GM12875 (cell line): ENCODE data around the gene SIRT7.

Experiments
- H3K4me3 ChIP-seq: one replicate; pipeline ENCODE4 v1.5.1; 2011; ENCODE audit warnings: low read depth, low read length, control low read depth
- CTCF ChIP-seq: IDR thresholded peaks from 2 replicates; pipeline ENCODE4 v1.5.1; 2011; ENCODE audit warnings: low read depth, mild to moderate bottlenecking, control low read depth, inconsistent platforms, low read length, moderate library complexity, borderline replicate concordance; ENCODE audit not compliant: insufficient read depth

Gene SIRT7

GRCh38 chr17:81942167-81942553, 24.2 kb upstream of the SIRT7 start:
- no peak overlapping the region for H3K4me3 ChIP-seq
- no peak for TF ChIP-seq CTCF

GRCh38 chr17:81941484-81942166, 23.6 kb upstream of the SIRT7 start:
- no peak overlapping the region for H3K4me3 ChIP-seq
- no peak for TF ChIP-seq CTCF

- no peak overlapping the region for H3K4me3 ChIP-seq
- TF ChIP-seq CTCF = no peak
These were observed 22.8 kb upstream of the SIRT7 start for GRCh38 chr17:81940538-81941483.

- no peak for TF ChIP-seq CTCF
- no peak overlapping the region for H3K4me3 ChIP-seq
These were observed 22.0 kb upstream of the SIRT7 start for GRCh38 chr17:81939881-81940385.

GRCh38 chr17:81939218-81939617, 21.2 kb upstream of the SIRT7 start:
- TF ChIP-seq CTCF = no peak
- H3K4me3 ChIP-seq = no peak overlapping the region

- no peak overlapping the region for H3K4me3 ChIP-seq
- TF ChIP-seq CTCF = no peak
These were observed 17.7 kb upstream of the SIRT7 start for GRCh38 chr17:81935709-81936084.
